ENCODE measurements around the gene TSPAN18.

Gene TSPAN18

DNA sequence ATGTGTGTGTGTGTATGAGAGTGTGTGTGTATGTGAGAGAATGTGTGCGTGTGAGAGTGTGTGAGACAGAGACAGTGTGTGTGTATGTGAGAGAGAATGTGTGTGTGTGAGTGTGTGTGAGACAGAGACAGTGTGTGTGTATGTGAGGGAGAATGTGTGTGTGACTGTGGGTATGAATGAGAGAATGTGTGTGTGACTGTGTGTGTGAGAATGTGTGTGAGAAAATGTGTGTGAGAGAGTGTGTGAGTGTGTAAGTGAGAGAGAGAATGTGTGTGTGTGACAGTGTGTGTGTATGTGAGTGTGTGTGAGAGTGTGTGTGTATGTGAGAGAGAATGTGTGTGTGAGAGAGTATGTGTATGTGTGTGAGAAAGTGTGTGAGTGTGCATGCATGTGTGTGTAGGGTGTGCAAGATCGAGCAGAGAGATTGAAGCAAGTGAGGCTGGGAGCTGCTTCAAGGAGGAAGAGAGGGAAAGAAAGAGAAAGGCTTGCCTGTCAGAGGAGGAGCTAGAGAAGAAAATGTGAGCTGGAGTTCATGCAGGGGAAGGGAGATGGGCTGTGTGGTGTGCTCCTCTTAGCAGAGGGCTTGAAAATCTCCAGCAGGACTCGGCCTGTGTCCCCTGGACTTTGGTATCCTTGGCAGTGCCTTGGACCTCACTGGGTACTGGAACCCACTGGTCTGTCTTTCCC is 251.7 kb downstream of the TSPAN18 start:
- DNase-seq (ENCODE audit: low read depth, low spot score): no peak

GRCh38 chr11:44978961-44979331 is 252.2 kb downstream of the TSPAN18 start:
- no peak for DNase-seq (ENCODE audit: low read depth, low spot score)

DNA sequence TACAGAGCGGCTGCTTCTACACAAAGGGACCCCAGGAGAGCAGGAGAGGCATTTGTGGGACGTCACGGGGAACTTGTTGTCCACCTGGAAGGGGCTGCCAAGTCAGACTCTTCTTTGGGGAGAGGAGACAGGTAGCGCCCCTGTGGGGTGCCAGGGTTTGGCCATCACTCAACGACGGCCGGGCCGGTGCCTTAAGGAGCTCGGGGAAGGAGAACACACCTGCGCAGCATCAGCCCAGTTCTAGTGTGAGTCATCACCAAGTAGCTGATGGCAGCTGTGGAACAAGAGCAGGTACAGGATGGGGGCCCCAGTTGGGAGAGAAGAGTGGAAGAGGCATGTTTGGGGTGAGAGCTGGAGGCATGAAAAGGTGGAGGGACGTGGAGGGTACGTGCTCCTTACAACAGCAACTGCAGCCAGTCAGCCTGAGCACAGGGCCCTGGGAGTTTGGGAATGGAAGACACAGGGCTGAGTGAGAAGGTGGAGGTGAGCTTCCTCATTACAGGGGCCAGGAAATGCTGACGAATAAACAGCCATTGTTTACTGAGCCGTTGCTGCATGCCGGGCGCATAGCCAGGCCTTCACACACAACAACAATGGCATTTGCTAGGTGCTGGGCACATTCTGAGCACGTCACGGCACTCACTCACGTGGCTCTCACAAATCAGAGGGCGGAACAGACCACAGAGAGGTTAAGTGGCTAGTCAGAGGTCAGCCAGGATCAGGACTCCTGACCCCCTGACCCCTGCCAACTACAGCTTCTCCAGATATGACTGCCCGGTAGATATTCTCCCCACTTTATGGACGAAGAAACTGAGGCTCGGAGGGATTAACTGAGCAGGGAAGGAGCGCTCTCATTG is 253.0 kb downstream of the TSPAN18 start:
- no peak for DNase-seq (ENCODE audit: low read depth, low spot score)

DNA sequence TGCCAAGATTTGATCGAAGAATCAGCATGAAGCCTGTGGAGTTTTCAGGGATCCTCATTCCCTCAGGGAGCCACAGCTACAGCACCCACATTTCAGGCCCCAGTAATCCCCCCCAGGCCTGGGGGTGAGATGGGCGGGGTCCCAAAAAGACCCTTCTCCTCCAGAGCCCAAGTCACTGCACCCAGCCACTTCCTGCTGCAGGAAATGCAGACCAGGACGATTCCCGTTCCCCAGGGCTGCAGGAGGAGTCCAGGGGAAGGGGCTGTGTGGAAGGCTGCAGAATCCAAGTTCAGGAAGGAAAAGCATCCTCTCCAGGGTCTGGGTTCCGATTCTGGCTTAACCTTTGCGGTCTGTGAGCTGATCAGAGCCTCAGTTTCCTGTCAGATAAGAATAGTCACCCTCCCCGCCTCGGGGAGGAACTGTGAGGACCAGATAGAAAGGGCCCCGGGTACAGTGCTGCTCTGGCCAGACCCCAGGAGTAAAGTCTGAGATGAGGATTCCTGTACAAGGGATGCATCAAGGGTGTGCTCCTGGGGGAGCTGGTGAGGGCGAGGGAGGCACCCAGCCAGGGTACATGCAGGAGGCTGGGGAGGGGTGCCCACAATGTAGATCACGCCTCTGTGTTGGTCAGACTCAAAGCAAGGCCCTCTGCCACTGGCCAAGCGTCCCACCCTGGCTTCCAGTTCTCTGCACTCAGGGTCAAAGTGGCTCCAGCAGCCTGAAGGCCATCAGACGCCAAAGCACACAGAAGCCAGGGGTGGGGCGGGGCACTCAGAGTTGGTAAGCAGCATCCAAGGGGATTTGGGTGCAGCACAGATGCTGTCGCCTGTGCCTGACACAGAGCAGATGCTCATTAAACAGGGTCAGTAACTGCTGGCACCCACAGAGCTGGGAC is 254.0 kb downstream of the TSPAN18 start:
- DNase-seq (ENCODE audit: low read depth, low spot score): no peak
